GM23338 (cell line): ENCODE results near the gene DHRS3. TPM values are rescaled to one million over a fixed set of nuclear protein-coding genes. Genes with fewer than 3 reads are reported as not detected.

Source experiments
- ATAC-seq: fragments of 200-7000 bp; cut with Tn5 transposase; 3 replicates; pipeline ENCODE4 v1.9.1; 2020
- DNase-seq: peaks from one replicate; pipeline ENCODE4 v3.0.0-alpha.2; 2015; ENCODE audit warnings: low spot score
- H2AFZ ChIP-seq: fragments of 200-600 bp; sonication (generic); 2 replicates; pipeline ENCODE4 v1.8.0; 2016; ENCODE audit warnings: antibody characterized with exemption, mild to moderate bottlenecking, moderate library complexity
- H3F3A ChIP-seq: fragments of 200-600 bp; sonication (generic); replicated peaks from 2 replicates; pipeline ENCODE4 v1.8.0; 2017; ENCODE audit warnings: antibody characterized with exemption, mixed run types, low read depth
- H3K27ac ChIP-seq: fragments of 200-600 bp; sonication (generic); 2 replicates; pipeline ENCODE4 v1.6.1; 2016; ENCODE audit warnings: low read depth
- H3K27me3 ChIP-seq: fragments of 200-600 bp; sonication (generic); 2 replicates; pipeline ENCODE4 v1.8.0; 2016; ENCODE audit warnings: mild to moderate bottlenecking, mixed run types, moderate library complexity; ENCODE audit not compliant: insufficient read depth
- H3K36me3 ChIP-seq: fragments of 200-600 bp; sonication (generic); 2 replicates; pipeline ENCODE4 v1.8.0; 2016; ENCODE audit warnings: mild to moderate bottlenecking; ENCODE audit not compliant: insufficient read depth
- H3K4me1 ChIP-seq: fragments of 200-600 bp; sonication (generic); 2 replicates; pipeline ENCODE4 v1.8.0; 2016; ENCODE audit warnings: mild to moderate bottlenecking, moderate library complexity; ENCODE audit not compliant: insufficient read depth
- H3K4me2 ChIP-seq: fragments of 200-600 bp; sonication (generic); 2 replicates; pipeline ENCODE4 v1.7.1; 2017; ENCODE audit warnings: mixed run types
- H3K4me3 ChIP-seq: fragments of 200-600 bp; sonication (generic); 2 replicates; pipeline ENCODE4 v1.6.1; 2016; ENCODE audit warnings: mixed run types
- H3K79me2 ChIP-seq: fragments of 200-600 bp; sonication (generic); replicated peaks from 2 replicates; pipeline ENCODE4 v1.8.0; 2017; ENCODE audit warnings: mild to moderate bottlenecking; ENCODE audit not compliant: insufficient read depth
- H3K9me2 ChIP-seq: fragments of 200-600 bp; sonication (generic); 2 replicates; pipeline ENCODE4 v1.8.0; 2017; ENCODE audit not compliant: insufficient read depth
- H4K20me1 ChIP-seq: fragments of 200-600 bp; sonication (generic); replicated peaks from 2 replicates; pipeline ENCODE4 v1.8.0; 2017; ENCODE audit warnings: mild to moderate bottlenecking; ENCODE audit not compliant: insufficient read depth
- H3K27ac Mint-ChIP-seq: 2 replicates; pipeline ENCODE4 v1.8.0; 2020; ENCODE audit warnings: inconsistent platforms, mild to moderate bottlenecking, moderate library complexity, mixed read lengths
- H3K27me3 Mint-ChIP-seq: 3 replicates; pipeline ENCODE4 v1.8.0; 2022; ENCODE audit warnings: low read depth, mild to moderate bottlenecking, moderate library complexity, mixed read lengths, inconsistent platforms; ENCODE audit not compliant: insufficient read depth, poor library complexity
- H3K36me3 Mint-ChIP-seq: 3 replicates; pipeline ENCODE4 v1.8.0; 2021; ENCODE audit warnings: low read depth, mild to moderate bottlenecking, inconsistent platforms, moderate library complexity, mixed read lengths
- H3K4me1 Mint-ChIP-seq: 3 replicates; pipeline ENCODE4 v1.8.0; 2020; ENCODE audit warnings: mild to moderate bottlenecking, inconsistent platforms, mixed read lengths
- H3K4me3 Mint-ChIP-seq: 3 replicates; pipeline ENCODE4 v1.8.0; 2021; ENCODE audit warnings: moderate library complexity, mild to moderate bottlenecking, inconsistent platforms, mixed read lengths
- H3K9me3 Mint-ChIP-seq: 3 replicates; pipeline ENCODE4 v1.8.0; 2020; ENCODE audit warnings: moderate library complexity, mild to moderate bottlenecking, inconsistent platforms, mixed read lengths
- CREB1 ChIP-seq: fragments of 250-450 bp; sonication (Bioruptor Pico); IDR thresholded peaks from 2 replicates; pipeline ENCODE4 v1.5.0; 2020; ENCODE audit warnings: low read depth, mild to moderate bottlenecking, moderate library complexity
- EZH2 ChIP-seq: fragments of 200-600 bp; sonication (generic); IDR thresholded peaks from one replicate; pipeline ENCODE4 v1.8.0; 2017; ENCODE audit warnings: antibody characterized with exemption, mild to moderate bottlenecking, low read depth; ENCODE audit not compliant: unreplicated experiment
- EZH2phosphoT487 ChIP-seq: fragments of 200-600 bp; sonication (generic); IDR thresholded peaks from one replicate; pipeline ENCODE4 v1.8.1; 2018; ENCODE audit warnings: antibody characterized with exemption; ENCODE audit not compliant: unreplicated experiment
- JUNB ChIP-seq: IDR thresholded peaks from one replicate; pipeline ENCODE4 v1.6.1; 2016; ENCODE audit warnings: antibody characterized with exemption; ENCODE audit not compliant: unreplicated experiment
- NANOG ChIP-seq: IDR thresholded peaks from 2 replicates; pipeline ENCODE4 v1.6.1; 2016; ENCODE audit warnings: antibody characterized with exemption, borderline replicate concordance
- POLR2AphosphoS5 ChIP-seq: IDR thresholded peaks from 2 replicates; pipeline ENCODE4 v1.6.1; 2016; ENCODE audit warnings: antibody characterized with exemption, low read depth
- STAT1 ChIP-seq: IDR thresholded peaks from one replicate; pipeline ENCODE4 v1.6.1; 2016; ENCODE audit warnings: antibody characterized with exemption; ENCODE audit not compliant: unreplicated experiment
- ZNF114 ChIP-seq: fragments of 250-450 bp; sonication (Bioruptor Pico); IDR thresholded peaks from 2 replicates; pipeline ENCODE4 v1.5.0; 2020; ENCODE audit warnings: mild to moderate bottlenecking, moderate library complexity
- ZNF331 ChIP-seq: fragments of 250-450 bp; sonication (Bioruptor Pico); IDR thresholded peaks from 2 replicates; pipeline ENCODE4 v1.5.0; 2020; ENCODE audit warnings: low read depth, mild to moderate bottlenecking, moderate library complexity
- polyA plus RNA-seq: library from polyadenylated mRNA; unstranded; fragments of >200 nt; fragmentation: Nextera tagmentation; extraction: Ambion mirVana; gene quantifications from 2 replicates; pipeline ENCODE4 v1.2.1, GENCODE V29; 2016
- total RNA-seq: library from RNA; depleted of rRNA; stranded (reverse); fragments of >200 nt; shearing (Covaris generic); gene quantifications from 2 replicates; pipeline ENCODE4 v1.2.3, GENCODE V29; 2014
- TF ChIP-seq, protein P1 (sequence below): IDR thresholded peaks from 2 replicates; pipeline ENCODE4 v1.6.1; 2016; ENCODE audit warnings: antibody characterized with exemption
- TF ChIP-seq, protein P2 (sequence below), 2 experiments: fragments of 200-600 bp in 1 of 2; sonication (generic) in 1 of 2; conservative IDR thresholded peaks; 2 replicates each; pipeline versions ENCODE4 v1.5.1 to v1.6.1; 2016 to 2017; ENCODE audit warnings: antibody characterized with exemption in 2 of 2, low read depth in 2 of 2, mild to moderate bottlenecking in 2 of 2, moderate library complexity in 1 of 2
- TF ChIP-seq, protein P3 (sequence below): fragments of 250-450 bp; sonication (Bioruptor Pico); IDR thresholded peaks from 2 replicates; pipeline ENCODE4 v1.5.0; 2020; ENCODE audit warnings: mild to moderate bottlenecking, moderate library complexity
- TF ChIP-seq, protein P4 (sequence below): IDR thresholded peaks from one replicate; pipeline ENCODE4 v1.6.1; 2018; ENCODE audit warnings: antibody characterized with exemption; ENCODE audit not compliant: unreplicated experiment

The DHRS3 gene
- total and polyA plus RNA-seq, 2 experiments from 2014 or later: 21.0 to 26.0 TPM

DNA sequence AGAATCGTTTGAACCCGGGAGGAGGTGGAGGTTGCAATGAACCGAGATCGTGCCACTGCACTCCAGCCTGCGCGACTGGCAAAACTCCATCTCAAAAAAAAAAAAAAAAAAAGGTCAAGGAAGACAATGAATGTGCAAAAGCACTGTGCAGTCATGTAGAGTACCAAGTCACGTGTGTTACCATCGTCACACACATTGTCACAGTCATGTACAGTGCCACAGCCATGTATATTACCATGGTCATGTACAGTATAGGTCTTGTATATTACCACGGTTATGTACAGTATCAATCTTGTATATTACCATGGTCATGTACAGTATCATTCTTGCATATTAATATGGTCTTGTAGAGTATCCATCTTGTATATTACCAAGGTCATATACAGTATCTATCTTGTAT is 13.0 kb downstream of the DHRS3 start:
- H3F3A ChIP-seq: 0 out of 2 replicates have a peak, but pooled peaks cover 4% of the 10 kb centered on the region
- no peaks in the 10 kb centered on the region for H3K27me3 ChIP-seq
- H3K9me3 Mint-ChIP-seq: no peaks in the 10 kb centered on the region
- H3K27me3 Mint-ChIP-seq: peaks cover 7% of the 10 kb centered on the region
- peaks cover 4% of the 10 kb centered on the region; the same call in 1 of the 2 replicates for H4K20me1 ChIP-seq
- peaks cover 40% of the 10 kb centered on the region for H3K4me1 Mint-ChIP-seq
- no peaks in the 10 kb centered on the region for H3K9me2 ChIP-seq
- peaks cover 30% of the 10 kb centered on the region for H3K36me3 Mint-ChIP-seq
- ATAC-seq (no peak), DNase-seq (no peak)
- no peak overlapping the region for H3K27ac Mint-ChIP-seq
- H3K4me3 ChIP-seq: no peak overlapping the region
- no peak overlapping the region for H3K27ac ChIP-seq
- no peak overlapping the region for H3K4me2 ChIP-seq
- peaks cover 57% of the 10 kb centered on the region for H3K79me2 ChIP-seq
- TF ChIP-seq, protein P1, sequence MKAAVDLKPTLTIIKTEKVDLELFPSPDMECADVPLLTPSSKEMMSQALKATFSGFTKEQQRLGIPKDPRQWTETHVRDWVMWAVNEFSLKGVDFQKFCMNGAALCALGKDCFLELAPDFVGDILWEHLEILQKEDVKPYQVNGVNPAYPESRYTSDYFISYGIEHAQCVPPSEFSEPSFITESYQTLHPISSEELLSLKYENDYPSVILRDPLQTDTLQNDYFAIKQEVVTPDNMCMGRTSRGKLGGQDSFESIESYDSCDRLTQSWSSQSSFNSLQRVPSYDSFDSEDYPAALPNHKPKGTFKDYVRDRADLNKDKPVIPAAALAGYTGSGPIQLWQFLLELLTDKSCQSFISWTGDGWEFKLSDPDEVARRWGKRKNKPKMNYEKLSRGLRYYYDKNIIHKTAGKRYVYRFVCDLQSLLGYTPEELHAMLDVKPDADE: no peak
- TF ChIP-seq, protein P2, sequence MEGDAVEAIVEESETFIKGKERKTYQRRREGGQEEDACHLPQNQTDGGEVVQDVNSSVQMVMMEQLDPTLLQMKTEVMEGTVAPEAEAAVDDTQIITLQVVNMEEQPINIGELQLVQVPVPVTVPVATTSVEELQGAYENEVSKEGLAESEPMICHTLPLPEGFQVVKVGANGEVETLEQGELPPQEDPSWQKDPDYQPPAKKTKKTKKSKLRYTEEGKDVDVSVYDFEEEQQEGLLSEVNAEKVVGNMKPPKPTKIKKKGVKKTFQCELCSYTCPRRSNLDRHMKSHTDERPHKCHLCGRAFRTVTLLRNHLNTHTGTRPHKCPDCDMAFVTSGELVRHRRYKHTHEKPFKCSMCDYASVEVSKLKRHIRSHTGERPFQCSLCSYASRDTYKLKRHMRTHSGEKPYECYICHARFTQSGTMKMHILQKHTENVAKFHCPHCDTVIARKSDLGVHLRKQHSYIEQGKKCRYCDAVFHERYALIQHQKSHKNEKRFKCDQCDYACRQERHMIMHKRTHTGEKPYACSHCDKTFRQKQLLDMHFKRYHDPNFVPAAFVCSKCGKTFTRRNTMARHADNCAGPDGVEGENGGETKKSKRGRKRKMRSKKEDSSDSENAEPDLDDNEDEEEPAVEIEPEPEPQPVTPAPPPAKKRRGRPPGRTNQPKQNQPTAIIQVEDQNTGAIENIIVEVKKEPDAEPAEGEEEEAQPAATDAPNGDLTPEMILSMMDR (conservative IDR thresholded peaks at IDR 0.05; ENCODE audit: low read depth in 2 of 2): no peak
- TF ChIP-seq POLR2AphosphoS5 (no peak), ZNF114 (CRISPR knock-in tag) (no peak), CREB1 (CRISPR knock-in tag) (no peak), NANOG (no peak), EZH2 (no peak), STAT1 (no peak), ZNF331 (CRISPR knock-in tag) (no peak), JUNB (no peak), EZH2phosphoT487 (no peak)
- TF ChIP-seq, protein P3, sequence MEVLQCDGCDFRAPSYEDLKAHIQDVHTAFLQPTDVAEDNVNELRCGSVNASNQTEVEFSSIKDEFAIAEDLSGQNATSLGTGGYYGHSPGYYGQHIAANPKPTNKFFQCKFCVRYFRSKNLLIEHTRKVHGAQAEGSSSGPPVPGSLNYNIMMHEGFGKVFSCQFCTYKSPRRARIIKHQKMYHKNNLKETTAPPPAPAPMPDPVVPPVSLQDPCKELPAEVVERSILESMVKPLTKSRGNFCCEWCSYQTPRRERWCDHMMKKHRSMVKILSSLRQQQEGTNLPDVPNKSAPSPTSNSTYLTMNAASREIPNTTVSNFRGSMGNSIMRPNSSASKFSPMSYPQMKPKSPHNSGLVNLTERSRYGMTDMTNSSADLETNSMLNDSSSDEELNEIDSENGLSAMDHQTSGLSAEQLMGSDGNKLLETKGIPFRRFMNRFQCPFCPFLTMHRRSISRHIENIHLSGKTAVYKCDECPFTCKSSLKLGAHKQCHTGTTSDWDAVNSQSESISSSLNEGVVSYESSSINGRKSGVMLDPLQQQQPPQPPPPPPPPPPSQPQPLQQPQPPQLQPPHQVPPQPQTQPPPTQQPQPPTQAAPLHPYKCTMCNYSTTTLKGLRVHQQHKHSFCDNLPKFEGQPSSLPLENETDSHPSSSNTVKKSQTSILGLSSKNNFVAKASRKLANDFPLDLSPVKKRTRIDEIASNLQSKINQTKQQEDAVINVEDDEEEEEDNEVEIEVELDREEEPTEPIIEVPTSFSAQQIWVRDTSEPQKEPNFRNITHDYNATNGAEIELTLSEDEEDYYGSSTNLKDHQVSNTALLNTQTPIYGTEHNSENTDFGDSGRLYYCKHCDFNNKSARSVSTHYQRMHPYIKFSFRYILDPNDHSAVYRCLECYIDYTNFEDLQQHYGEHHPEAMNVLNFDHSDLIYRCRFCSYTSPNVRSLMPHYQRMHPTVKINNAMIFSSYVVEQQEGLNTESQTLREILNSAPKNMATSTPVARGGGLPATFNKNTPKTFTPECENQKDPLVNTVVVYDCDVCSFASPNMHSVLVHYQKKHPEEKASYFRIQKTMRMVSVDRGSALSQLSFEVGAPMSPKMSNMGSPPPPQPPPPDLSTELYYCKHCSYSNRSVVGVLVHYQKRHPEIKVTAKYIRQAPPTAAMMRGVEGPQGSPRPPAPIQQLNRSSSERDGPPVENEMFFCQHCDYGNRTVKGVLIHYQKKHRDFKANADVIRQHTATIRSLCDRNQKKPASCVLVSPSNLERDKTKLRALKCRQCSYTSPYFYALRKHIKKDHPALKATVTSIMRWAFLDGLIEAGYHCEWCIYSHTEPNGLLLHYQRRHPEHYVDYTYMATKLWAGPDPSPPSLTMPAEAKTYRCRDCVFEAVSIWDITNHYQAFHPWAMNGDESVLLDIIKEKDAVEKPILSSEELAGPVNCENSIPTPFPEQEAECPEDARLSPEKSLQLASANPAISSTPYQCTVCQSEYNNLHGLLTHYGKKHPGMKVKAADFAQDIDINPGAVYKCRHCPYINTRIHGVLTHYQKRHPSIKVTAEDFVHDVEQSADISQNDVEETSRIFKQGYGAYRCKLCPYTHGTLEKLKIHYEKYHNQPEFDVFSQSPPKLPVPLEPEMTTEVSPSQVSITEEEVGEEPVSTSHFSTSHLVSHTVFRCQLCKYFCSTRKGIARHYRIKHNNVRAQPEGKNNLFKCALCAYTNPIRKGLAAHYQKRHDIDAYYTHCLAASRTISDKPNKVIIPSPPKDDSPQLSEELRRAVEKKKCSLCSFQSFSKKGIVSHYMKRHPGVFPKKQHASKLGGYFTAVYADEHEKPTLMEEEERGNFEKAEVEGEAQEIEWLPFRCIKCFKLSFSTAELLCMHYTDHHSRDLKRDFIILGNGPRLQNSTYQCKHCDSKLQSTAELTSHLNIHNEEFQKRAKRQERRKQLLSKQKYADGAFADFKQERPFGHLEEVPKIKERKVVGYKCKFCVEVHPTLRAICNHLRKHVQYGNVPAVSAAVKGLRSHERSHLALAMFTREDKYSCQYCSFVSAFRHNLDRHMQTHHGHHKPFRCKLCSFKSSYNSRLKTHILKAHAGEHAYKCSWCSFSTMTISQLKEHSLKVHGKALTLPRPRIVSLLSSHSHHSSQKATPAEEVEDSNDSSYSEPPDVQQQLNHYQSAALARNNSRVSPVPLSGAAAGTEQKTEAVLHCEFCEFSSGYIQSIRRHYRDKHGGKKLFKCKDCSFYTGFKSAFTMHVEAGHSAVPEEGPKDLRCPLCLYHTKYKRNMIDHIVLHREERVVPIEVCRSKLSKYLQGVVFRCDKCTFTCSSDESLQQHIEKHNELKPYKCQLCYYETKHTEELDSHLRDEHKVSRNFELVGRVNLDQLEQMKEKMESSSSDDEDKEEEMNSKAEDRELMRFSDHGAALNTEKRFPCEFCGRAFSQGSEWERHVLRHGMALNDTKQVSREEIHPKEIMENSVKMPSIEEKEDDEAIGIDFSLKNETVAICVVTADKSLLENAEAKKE (CRISPR knock-in tag): no peak
- TF ChIP-seq, protein P4, sequence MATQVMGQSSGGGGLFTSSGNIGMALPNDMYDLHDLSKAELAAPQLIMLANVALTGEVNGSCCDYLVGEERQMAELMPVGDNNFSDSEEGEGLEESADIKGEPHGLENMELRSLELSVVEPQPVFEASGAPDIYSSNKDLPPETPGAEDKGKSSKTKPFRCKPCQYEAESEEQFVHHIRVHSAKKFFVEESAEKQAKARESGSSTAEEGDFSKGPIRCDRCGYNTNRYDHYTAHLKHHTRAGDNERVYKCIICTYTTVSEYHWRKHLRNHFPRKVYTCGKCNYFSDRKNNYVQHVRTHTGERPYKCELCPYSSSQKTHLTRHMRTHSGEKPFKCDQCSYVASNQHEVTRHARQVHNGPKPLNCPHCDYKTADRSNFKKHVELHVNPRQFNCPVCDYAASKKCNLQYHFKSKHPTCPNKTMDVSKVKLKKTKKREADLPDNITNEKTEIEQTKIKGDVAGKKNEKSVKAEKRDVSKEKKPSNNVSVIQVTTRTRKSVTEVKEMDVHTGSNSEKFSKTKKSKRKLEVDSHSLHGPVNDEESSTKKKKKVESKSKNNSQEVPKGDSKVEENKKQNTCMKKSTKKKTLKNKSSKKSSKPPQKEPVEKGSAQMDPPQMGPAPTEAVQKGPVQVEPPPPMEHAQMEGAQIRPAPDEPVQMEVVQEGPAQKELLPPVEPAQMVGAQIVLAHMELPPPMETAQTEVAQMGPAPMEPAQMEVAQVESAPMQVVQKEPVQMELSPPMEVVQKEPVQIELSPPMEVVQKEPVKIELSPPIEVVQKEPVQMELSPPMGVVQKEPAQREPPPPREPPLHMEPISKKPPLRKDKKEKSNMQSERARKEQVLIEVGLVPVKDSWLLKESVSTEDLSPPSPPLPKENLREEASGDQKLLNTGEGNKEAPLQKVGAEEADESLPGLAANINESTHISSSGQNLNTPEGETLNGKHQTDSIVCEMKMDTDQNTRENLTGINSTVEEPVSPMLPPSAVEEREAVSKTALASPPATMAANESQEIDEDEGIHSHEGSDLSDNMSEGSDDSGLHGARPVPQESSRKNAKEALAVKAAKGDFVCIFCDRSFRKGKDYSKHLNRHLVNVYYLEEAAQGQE: no peak
- no peak overlapping the region for H2AFZ ChIP-seq
- H3K4me1 ChIP-seq: peaks cover 33% of the 10 kb centered on the region
- no peaks in the 10 kb centered on the region for H3K36me3 ChIP-seq
- H3K4me3 Mint-ChIP-seq: no peak overlapping the region
